Measurements from ENCODE around the gene DNAH10. TPM values are rescaled to one million over a fixed set of nuclear protein-coding genes. Genes with fewer than 3 reads are reported as not detected.

Gene DNAH10
- total RNA-seq, 1 experiment from 2014 or later, result 0.74 TPM

DNA sequence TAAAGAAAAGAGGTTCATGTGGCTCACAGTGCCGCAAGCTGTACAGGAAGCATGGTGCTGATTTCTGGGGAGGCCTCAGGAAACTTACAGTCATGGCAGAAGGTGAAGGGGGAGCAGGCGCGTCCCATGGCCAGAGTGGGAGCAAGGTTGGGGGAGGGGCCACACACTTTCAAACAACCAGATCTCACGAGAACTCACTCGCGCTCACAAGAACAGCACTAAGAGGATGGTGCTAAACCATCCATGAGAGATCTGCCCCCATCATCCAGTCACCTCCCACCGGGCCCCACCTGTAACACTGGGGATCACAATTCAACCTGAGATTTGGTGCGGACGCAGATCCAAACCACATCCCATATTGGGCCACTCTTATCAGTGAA lies 130.1 kb downstream of the DNAH10 start:
- in situ Hi-C loops (cut with HindIII; ENCODE audit: low pct_unique_long_range_greater_than_20kb, low sequenced_read_pairs), result no loop called here
- no peak for DNase-seq (ENCODE audit: low read depth)

- in situ Hi-C loops (cut with HindIII; ENCODE audit: low pct_unique_long_range_greater_than_20kb, low sequenced_read_pairs), result no loop called here
- no peak for DNase-seq (ENCODE audit: low read depth)
Observed at GRCh38 chr12:123892853-123893252, 130.8 kb downstream of the DNAH10 start.

DNA sequence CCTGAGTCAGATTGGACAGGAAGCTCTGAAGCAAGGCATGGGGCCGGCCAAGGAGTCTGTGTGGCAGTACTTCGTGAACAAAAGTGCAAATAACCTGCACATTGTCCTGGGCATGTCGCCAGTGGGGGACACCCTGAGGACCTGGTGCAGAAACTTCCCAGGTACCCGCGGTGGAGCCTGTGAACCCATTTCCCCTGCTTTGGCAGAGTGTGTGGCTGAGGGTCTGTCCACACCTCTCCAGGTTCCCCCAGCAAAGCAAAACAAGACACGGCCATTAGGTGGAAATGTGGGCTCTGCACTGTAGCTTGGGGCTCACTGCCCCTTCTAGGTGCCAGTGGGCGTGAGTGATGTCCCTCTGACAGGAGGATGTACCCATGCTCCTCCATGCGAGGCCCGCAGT lies 131.2 kb downstream of the DNAH10 start:
- in situ Hi-C loops (cut with HindIII; ENCODE audit: low pct_unique_long_range_greater_than_20kb, low sequenced_read_pairs), result no loop called here
- no peak for DNase-seq (ENCODE audit: low read depth)

DNA sequence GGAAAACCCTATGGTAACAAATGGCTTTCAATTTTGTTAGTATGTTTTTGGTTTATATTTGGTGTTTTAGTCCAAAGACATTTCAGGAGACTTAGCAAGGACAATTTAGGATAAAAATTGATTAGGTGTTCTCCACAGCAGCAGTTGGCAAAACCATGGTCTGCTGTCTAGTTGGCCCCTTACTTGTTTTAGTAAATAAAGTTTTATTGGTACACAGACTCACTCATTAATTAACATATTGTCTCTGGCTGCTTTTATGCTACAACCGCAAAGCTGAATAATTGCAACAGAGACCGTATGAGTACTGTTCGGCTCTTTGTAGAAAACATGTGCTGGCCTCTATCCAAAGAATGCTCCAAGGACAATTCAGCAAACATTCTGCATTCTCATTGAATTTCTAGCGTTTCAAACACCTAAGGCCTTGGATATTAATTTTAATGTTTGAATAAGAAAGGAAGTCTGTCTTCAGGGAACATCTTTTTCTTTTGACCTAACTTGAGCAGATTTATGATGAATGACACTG lies 132.8 kb downstream of the DNAH10 start:
- no peak for DNase-seq (ENCODE audit: low read depth)
- in situ Hi-C loops (cut with HindIII; ENCODE audit: low pct_unique_long_range_greater_than_20kb, low sequenced_read_pairs), result no loop called here

DNA sequence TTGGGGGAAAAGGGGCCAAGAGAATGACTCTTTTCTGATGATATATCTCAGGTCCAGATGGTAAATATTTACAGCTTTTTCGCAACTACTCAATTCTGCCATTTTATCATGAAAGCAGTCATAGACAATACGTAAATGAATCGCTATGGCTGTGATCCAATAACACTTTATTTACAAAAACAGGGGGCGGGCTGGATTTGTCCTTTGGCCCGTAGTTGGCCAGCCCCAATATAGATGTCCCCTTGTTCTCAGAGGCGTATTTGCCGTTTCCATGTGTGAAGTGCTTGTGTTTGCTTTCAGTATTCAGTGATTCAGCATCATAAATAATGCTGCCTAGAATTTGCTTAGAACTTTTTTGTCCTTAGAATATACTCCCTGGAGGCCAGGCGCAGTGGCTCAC lies 133.3 kb downstream of the DNAH10 start:
- in situ Hi-C loops (cut with HindIII; ENCODE audit: low pct_unique_long_range_greater_than_20kb, low sequenced_read_pairs), result no loop called here

GRCh38 chr12:123896767-123897166 lies 134.7 kb downstream of the DNAH10 start:
- no peak for DNase-seq (ENCODE audit: low read depth)
- in situ Hi-C loops (cut with HindIII; ENCODE audit: low pct_unique_long_range_greater_than_20kb, low sequenced_read_pairs), result no loop called here

More for the DNA sequence above, 133.3 kb downstream of the DNAH10 start:
- DNase-seq (ENCODE audit: low read depth), result no peak

DNA sequence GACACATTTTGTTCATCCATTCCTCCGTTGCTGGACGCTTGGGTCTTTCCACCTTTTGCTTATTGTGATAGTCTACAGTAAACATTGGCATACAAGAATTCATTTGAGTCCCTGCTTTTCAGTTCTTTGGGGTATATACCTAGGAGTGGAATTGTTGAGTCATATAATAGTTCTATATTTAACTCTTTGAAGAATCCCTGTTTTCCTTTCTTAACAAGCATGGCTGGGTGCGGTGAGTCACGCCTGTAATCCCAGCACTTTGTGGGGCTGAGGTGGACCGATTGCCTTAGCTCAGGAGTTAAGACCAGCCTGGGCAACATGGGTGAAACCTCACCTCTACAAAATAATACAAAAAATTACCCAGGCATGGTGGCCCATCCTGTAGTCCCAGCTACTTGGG lies 135.1 kb downstream of the DNAH10 start:
- in situ Hi-C loops (cut with HindIII; ENCODE audit: low pct_unique_long_range_greater_than_20kb, low sequenced_read_pairs), result no loop called here
- DNase-seq (ENCODE audit: low read depth), result peak; percentile 45

DNA sequence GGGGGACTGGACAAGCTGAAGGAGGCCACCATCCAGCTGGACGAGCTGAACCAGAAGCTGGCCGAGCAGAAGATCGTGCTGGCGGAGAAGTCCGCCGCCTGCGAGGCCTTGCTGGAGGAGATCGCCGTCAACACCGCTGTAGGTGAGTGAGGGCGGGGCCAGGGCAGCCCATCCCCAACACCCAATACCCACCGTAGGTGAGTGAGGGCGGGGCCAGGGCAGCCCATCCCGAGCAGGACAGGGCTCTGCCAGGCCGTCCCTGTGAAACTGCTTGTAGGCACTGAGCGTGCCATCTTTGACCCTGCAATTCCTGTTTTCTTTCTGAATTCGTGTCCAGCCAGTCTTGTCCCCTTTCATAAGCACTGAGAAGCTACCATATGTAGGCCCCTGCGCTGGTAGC lies 136.6 kb downstream of the DNAH10 start:
- in situ Hi-C loops (cut with HindIII; ENCODE audit: low pct_unique_long_range_greater_than_20kb, low sequenced_read_pairs), result no loop called here

DNA sequence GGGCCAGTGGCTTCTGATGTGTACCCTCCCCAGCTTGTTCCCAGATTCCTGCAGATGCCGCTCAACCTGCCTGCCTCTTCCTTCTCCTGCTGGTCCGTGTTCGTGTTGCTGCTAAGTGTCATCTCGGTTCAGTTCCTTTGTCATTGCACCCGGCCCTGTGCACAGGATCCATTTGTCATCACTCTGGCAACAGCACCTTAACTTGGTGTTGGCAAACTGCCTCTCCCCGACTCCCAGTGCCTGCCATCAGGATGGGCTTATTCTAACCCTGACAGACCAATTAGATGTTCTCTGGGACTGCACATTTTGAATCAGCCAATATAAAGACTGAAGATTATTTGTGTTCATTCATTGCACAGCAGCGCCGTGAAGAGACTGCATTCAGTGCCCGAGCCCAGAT lies 137.3 kb downstream of the DNAH10 start:
- DNase-seq (ENCODE audit: low read depth), result no peak
- in situ Hi-C loops (cut with HindIII; ENCODE audit: low pct_unique_long_range_greater_than_20kb, low sequenced_read_pairs), result no loop called here

More for the DNA sequence above, 136.6 kb downstream of the DNAH10 start:
- no peak for DNase-seq (ENCODE audit: low read depth)

- in situ Hi-C loops (cut with HindIII; ENCODE audit: low pct_unique_long_range_greater_than_20kb, low sequenced_read_pairs), result no loop called here
- no peak for DNase-seq (ENCODE audit: low read depth)
Observed at GRCh38 chr12:123900871-123901376, 138.8 kb downstream of the DNAH10 start.

DNA sequence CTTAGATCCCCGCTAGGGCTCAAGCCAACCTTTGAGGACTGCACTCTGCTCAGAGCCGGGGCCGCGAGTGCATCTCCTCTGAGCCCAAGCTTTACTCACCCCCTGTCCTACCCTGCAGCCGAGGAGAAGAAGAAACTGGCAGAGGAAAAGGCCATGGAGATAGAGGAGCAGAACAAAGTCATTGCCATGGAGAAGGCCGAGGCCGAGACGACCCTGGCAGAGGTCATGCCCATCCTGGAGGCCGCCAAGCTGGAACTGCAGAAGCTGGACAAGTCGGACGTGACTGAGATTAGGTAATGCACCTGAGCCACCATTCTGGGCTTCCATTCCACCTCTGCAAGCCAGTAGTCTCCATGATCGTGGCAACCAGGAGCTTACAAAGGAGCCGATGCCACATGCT lies 140.7 kb downstream of the DNAH10 start:
- in situ Hi-C loops (cut with HindIII; ENCODE audit: low pct_unique_long_range_greater_than_20kb, low sequenced_read_pairs), result no loop called here
- no peak for DNase-seq (ENCODE audit: low read depth)

DNA sequence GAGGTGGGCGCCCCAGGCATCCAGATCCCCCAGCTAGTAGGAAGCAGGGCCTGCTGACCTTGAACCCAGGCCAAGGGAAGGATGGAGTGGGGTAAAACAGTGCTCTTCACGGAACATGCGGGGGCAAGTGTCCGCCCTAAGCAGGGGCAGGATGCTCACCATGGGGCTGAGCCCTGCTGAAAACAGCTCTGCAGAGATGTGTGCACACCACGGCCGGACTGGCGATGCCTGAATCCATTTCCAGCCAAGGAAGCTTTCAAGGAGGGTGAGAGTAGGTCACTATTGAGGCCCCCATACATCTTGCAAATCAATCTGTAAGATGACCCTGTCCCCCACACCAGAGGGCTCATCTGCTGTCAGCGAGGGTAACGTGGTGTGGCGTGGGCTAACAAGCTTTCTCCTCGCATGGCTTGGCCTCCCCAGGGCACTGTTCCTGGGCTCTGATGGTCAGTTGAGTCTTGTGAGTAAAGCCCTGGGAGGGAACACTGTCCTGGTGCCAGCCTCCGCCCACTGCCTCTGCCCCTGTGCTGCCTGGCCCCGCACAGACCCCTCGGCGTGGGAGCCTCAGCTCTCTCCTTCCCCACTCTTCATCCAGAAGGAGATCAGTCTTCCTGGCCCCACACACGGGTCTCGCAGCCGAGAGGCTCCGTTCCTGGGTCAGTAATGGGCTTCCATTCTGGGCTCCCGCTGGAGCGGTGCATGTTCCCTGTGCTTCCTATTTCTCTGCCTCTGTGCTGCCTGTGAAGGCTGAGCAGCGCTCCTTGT lies 141.4 kb downstream of the DNAH10 start:
- DNase-seq (ENCODE audit: low read depth), result no peak
- in situ Hi-C loops (cut with HindIII; ENCODE audit: low pct_unique_long_range_greater_than_20kb, low sequenced_read_pairs), result no loop called here

DNA sequence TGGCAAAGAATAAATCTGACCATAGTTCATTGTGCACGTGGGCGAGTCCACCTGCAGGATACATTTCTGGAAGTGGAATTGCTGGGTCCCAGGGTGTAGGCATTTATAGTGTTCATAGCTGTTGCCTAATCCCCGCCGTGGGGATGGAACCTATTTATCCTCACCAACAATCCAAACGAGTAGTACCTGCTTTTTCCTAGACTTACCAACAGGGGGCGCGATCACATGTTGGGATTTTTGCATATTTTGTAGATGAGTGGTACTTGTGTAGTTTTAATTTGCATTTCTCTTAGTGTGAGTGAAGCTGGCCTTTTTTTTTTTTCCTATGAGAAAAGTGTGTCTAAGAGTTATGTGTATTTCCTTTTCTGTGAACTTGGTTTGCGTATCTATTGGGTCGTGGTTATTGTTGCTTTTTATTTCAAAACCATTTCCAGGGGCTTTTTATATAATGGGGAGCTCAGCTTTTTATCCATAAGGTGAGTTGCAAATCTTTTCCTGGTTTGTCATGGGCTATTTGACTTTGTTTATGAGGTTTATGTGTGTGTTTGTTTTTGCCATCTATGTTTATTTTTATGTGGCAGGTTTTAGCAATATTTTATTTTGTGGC lies 143.3 kb downstream of the DNAH10 start:
- peak; percentile 61 for DNase-seq (ENCODE audit: low read depth)
- in situ Hi-C loops (cut with HindIII; ENCODE audit: low pct_unique_long_range_greater_than_20kb, low sequenced_read_pairs), result no loop called here

- no peak for DNase-seq (ENCODE audit: low read depth)
- in situ Hi-C loops (cut with HindIII; ENCODE audit: low pct_unique_long_range_greater_than_20kb, low sequenced_read_pairs), result no loop called here
Observed at GRCh38 chr12:123906711-123907420, 144.8 kb downstream of the DNAH10 start.

GRCh38 chr12:123907726-123908476 lies 145.8 kb downstream of the DNAH10 start:
- in situ Hi-C loops (cut with HindIII; ENCODE audit: low pct_unique_long_range_greater_than_20kb, low sequenced_read_pairs), result no loop called here
- no peak for DNase-seq (ENCODE audit: low read depth)

- DNase-seq (ENCODE audit: low read depth), result no peak
- in situ Hi-C loops (cut with HindIII; ENCODE audit: low pct_unique_long_range_greater_than_20kb, low sequenced_read_pairs), result no loop called here
Observed at GRCh38 chr12:123908884-123909725, 147.0 kb downstream of the DNAH10 start.

GRCh38 chr12:123910057-123910456 lies 148.0 kb downstream of the DNAH10 start:
- no peak for DNase-seq (ENCODE audit: low read depth)
- in situ Hi-C loops (cut with HindIII; ENCODE audit: low pct_unique_long_range_greater_than_20kb, low sequenced_read_pairs), result no loop called here
